Measurements from ENCODE around the gene CNOT6L. TPM values are rescaled to one million over a fixed set of nuclear protein-coding genes. Genes with fewer than 3 reads are reported as not detected.

CNOT6L gene
- polyA plus RNA-seq, 1 of the 3 experiments (the other 2 are of a cell fraction): 2.8 TPM

DNA sequence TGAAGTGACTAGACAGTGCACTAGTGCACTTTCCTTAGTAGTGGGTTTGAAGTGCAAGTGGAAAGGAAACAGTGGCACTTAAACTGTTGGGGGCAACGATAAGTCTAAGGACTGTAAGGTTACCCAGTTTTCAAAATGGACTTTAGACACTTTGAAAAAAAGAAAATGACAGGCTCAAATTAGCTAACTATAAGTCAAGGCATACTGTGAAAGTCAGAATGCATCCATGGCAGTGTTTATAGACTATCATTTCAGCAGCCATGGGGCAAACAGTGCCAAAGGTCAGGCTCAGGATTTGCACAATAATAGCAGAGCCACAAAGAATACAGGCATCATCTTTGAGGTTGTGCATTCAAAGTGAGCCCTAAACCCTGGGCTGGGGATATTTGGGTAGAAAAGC, 109.1 kb downstream of the CNOT6L start:
- Histone ChIP-seq H3K79me2 (ENCODE audit: insufficient read depth) (no peaks in the 10 kb centered on the region), H3K9me3 (no peaks in the 10 kb centered on the region), H3K27ac (ENCODE audit: low read depth in 2 of 2, low read length in 1 of 2) (no peak overlapping the region), H3K4me2 (no peak overlapping the region), H3F3A (replicated peaks; ENCODE audit: insufficient read depth) (no peaks in the 10 kb centered on the region), H3K4me1 (ENCODE audit: control insufficient read depth in 1 of 2, insufficient read depth in 2 of 2, low read depth in 1 of 2, low read length in 1 of 2) (no peaks in the 10 kb centered on the region), H2AFZ (ENCODE audit: low read depth) (no peak overlapping the region), H3K4me3 (ENCODE audit: low read depth in 2 of 2, low read length in 1 of 2) (no peak overlapping the region), H3K9me2 (no peaks in the 10 kb centered on the region), H4K20me1 (ENCODE audit: insufficient read depth) (no peaks in the 10 kb centered on the region), H3K9ac (no peak overlapping the region), H3K27me3 (ENCODE audit: insufficient read depth) (no peaks in the 10 kb centered on the region), H3K36me3 (replicated peaks in 1 of 2; ENCODE audit: control insufficient read depth in 1 of 2, insufficient read depth in 2 of 2, low read length in 1 of 2) (peaks cover 0 to 4% of the 10 kb centered on the region in 2 experiments)
- no peak for TF ChIP-seq MXI1 (IDR thresholded peaks at IDR 0.05; ENCODE audit: low read depth, low read length)
- no peak for TF ChIP-seq YY1 (IDR thresholded peaks at IDR 0.05; ENCODE audit: low read depth)
- TF ChIP-seq EZH2phosphoT487 (IDR thresholded peaks at IDR 0.05; ENCODE audit: borderline replicate concordance, low read depth): no peak
- no peak for TF ChIP-seq RCOR1 (IDR thresholded peaks at IDR 0.05; ENCODE audit: low read length)
- no peak for TF ChIP-seq RFX5 (IDR thresholded peaks at IDR 0.05; ENCODE audit: low read length)
- no peak for TF ChIP-seq ELF1 (IDR thresholded peaks at IDR 0.05)
- no peak for TF ChIP-seq CHD2 (IDR thresholded peaks at IDR 0.05; ENCODE audit: low read length, partially characterized antibody)
- TF ChIP-seq TEAD4 (IDR thresholded peaks at IDR 0.05; ENCODE audit: borderline replicate concordance, insufficient read depth): no peak
- TF ChIP-seq, protein P1, sequence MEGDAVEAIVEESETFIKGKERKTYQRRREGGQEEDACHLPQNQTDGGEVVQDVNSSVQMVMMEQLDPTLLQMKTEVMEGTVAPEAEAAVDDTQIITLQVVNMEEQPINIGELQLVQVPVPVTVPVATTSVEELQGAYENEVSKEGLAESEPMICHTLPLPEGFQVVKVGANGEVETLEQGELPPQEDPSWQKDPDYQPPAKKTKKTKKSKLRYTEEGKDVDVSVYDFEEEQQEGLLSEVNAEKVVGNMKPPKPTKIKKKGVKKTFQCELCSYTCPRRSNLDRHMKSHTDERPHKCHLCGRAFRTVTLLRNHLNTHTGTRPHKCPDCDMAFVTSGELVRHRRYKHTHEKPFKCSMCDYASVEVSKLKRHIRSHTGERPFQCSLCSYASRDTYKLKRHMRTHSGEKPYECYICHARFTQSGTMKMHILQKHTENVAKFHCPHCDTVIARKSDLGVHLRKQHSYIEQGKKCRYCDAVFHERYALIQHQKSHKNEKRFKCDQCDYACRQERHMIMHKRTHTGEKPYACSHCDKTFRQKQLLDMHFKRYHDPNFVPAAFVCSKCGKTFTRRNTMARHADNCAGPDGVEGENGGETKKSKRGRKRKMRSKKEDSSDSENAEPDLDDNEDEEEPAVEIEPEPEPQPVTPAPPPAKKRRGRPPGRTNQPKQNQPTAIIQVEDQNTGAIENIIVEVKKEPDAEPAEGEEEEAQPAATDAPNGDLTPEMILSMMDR (IDR thresholded peaks at IDR 0.05): no peak
- TF ChIP-seq SIN3A (IDR thresholded peaks at IDR 0.05; ENCODE audit: borderline replicate concordance, low read depth, low read length): no peak
- no peak for TF ChIP-seq JUND (IDR thresholded peaks at IDR 0.05)
- TF ChIP-seq, protein P2, sequence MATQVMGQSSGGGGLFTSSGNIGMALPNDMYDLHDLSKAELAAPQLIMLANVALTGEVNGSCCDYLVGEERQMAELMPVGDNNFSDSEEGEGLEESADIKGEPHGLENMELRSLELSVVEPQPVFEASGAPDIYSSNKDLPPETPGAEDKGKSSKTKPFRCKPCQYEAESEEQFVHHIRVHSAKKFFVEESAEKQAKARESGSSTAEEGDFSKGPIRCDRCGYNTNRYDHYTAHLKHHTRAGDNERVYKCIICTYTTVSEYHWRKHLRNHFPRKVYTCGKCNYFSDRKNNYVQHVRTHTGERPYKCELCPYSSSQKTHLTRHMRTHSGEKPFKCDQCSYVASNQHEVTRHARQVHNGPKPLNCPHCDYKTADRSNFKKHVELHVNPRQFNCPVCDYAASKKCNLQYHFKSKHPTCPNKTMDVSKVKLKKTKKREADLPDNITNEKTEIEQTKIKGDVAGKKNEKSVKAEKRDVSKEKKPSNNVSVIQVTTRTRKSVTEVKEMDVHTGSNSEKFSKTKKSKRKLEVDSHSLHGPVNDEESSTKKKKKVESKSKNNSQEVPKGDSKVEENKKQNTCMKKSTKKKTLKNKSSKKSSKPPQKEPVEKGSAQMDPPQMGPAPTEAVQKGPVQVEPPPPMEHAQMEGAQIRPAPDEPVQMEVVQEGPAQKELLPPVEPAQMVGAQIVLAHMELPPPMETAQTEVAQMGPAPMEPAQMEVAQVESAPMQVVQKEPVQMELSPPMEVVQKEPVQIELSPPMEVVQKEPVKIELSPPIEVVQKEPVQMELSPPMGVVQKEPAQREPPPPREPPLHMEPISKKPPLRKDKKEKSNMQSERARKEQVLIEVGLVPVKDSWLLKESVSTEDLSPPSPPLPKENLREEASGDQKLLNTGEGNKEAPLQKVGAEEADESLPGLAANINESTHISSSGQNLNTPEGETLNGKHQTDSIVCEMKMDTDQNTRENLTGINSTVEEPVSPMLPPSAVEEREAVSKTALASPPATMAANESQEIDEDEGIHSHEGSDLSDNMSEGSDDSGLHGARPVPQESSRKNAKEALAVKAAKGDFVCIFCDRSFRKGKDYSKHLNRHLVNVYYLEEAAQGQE (IDR thresholded peaks at IDR 0.05; ENCODE audit: low read depth, low read length): no peak
- no peak for TF ChIP-seq POLR2AphosphoS5 (IDR thresholded peaks at IDR 0.05; ENCODE audit: low read depth, low read length)
- TF ChIP-seq, protein P3, sequence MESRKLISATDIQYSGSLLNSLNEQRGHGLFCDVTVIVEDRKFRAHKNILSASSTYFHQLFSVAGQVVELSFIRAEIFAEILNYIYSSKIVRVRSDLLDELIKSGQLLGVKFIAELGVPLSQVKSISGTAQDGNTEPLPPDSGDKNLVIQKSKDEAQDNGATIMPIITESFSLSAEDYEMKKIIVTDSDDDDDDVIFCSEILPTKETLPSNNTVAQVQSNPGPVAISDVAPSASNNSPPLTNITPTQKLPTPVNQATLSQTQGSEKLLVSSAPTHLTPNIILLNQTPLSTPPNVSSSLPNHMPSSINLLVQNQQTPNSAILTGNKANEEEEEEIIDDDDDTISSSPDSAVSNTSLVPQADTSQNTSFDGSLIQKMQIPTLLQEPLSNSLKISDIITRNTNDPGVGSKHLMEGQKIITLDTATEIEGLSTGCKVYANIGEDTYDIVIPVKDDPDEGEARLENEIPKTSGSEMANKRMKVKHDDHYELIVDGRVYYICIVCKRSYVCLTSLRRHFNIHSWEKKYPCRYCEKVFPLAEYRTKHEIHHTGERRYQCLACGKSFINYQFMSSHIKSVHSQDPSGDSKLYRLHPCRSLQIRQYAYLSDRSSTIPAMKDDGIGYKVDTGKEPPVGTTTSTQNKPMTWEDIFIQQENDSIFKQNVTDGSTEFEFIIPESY (IDR thresholded peaks at IDR 0.05; ENCODE audit: borderline replicate concordance, low read depth): no peak
- no peak for TF ChIP-seq SMC3 (IDR thresholded peaks at IDR 0.05; ENCODE audit: low read depth, low read length)
- no peak for TF ChIP-seq NRF1 (IDR thresholded peaks at IDR 0.05; ENCODE audit: low read depth, low read length)
- ChIA-PET POLR2A (no interaction called here), CTCF (no interaction called here)
- DNase-seq: no peak
- 50% methylated on average over 1 of the region's 1 CpG for WGBS (ENCODE audit: low lambda C conversion rate)
